ENCODE data around the gene ANO3.
A peak's percentile ranks its signal among the peaks of the same experiment; 100 is the strongest.
"Not testable (repeated sequence)": the region's sequence is repeated elsewhere in the genome, so short reads cannot be mapped to it uniquely, and the experiment has no call there.

Gene ANO3

DNA sequence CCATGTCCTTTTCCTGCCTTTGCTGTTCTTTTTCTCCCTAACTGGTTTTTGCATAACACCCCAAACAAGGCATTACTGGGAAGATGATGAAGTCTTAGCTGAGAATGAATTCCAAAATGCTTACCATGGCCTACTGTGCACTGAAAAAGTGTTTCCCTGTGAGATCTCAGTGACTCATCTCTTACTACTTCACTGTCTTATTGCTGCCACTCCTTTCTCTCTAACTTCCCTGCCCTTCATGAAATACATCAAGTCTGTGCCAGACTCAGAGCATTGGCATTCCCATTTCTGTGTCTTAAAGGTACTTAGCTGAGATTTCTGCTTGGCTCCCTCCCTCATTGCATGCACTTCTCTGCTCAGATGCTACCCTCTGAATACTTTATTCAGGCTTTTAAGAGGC lies 289.2 kb downstream of the ANO3 start:
- DNase-seq (ENCODE audit: low read depth in 3 of 3), result no peak

- DNase-seq (ENCODE audit: low read depth in 3 of 3), result no peak
Observed at GRCh38 chr11:26622181-26622580, 290.3 kb downstream of the ANO3 start.

DNA sequence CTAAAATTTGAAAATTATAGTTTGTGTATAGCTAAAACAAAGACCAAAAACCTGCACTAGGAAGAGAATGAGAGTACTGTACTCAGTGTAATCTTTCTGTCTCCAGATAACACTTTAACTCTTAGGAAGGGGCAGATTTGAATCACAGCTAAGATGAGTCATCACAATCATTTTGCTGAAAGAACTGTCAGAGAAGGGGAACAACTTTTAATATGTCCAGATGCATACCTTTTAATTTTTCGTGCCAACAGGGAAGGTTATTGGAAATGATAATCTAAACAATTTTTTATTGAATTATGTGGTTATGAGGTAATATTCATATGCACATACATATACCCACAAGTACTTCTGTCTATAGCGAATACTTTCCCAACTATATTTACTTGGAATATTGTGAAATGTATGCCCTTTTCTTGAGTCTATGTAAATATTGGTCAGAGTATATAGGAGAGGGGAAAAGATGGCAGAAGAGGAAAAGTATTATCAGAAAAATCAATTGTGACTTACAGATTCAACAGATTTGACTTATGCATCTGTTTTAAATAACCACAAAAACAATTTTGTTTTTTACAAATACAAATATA lies 291.2 kb downstream of the ANO3 start:
- no peak for DNase-seq (ENCODE audit: low read depth in 3 of 3)

DNA sequence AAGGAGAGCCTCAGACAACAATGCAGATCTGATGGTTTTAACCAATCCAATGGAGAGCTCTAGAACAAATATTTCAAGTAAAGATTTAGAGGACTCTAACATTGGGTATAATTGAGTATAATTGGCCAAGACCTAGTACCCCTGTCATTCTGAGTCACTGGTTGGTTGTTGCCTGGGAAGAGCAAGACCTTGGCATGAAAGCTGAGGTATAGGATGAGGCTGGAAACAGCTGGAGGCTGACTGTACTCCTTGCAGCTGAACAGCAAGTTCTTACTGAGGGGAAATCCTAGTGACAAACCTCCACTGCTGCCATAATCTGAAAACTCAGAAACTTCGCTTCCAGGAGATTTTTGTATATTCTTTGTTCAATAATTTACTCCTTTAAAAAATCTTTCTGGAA lies 294.4 kb downstream of the ANO3 start:
- no peak for DNase-seq (ENCODE audit: low read depth in 3 of 3)

- DNase-seq (ENCODE audit: low read depth in 3 of 3), result no peak
Observed at GRCh38 chr11:26632691-26633159, 300.8 kb downstream of the ANO3 start.

DNA sequence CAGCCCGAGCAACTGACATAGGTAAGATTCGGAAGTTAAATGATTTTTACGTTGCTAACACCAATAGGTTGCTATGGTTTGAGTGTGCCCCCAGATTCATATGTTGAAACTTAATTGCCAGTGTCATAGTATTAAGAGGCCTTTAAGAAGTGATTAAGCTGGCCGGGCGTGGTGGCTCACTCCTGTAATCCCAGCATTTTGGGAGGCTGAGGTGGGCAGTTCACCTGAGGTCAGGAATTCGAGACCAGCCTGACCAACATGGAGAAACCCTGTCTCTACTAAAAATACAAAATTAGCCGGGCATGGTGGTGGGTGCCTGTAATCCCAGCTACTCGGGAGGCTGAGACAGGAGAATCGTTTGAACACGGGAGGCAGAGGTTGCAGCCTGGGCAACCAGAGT lies 311.4 kb downstream of the ANO3 start:
- not testable (repeated sequence) for DNase-seq (ENCODE audit: low read depth in 3 of 3)

DNA sequence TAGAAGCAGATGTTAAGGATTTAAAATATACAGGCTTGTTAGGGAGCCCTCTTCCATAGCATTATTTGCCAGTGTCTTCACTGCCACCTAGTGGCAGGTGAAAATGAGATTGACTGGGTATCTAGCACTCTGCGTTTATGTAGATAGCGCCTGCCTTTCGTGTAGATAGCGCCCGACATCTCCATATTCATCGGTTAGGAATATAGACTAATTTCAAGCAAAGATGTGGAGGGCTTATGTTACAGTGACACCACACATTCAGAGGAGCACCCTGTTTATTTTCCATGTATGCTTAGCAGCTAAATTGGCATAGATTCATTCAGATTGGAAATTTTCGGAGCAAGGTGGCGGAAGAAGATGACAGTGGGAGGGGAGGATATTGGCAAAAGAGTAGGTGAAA lies 318.0 kb downstream of the ANO3 start:
- DNase-seq (ENCODE audit: low read depth in 3 of 3), result peak in 1 of 3 experiments; percentile 1

DNA sequence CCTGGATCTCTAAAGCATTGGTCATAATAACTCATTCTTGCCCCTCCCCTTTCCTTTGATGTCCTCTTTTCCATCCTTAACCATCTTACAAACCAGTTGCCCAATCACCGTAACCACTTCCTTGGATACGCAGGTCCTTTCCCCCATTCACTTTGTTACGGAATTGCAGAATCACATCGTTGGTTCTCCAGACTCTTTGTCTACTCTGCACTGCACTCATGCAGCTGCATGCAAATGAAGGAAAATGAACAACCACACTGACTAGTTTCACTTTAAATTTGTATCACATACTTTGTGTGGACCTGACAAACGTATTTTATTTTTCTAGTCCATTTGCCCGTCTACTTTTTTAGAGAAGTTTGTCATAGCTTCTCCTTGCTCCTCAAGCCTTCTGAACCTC lies 320.0 kb downstream of the ANO3 start:
- DNase-seq (ENCODE audit: low read depth in 3 of 3), result no peak

DNA sequence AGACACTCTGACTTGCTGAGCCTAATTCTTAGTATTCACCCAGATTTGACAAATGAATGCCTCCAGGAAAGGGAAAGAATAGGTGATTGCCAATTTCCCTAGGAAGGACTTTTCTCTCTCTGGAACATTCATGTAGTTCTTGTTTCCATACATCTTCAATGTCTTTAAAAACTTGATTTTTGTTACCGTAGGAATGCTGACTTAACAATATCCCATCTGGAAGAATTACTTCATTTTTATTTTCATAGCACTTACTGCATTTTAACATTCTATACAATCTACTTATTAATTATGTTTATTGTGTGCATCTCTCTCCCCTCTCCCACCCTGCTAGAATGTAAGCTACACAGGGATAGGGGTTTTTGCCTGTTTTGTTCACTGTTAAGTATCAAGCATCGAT lies 323.4 kb downstream of the ANO3 start:
- no peak for DNase-seq (ENCODE audit: low read depth in 3 of 3)

- DNase-seq (ENCODE audit: low read depth in 3 of 3), result no peak
Observed at GRCh38 chr11:26662916-26663315, 331.0 kb downstream of the ANO3 start.

GRCh38 chr11:26665036-26665435 lies 333.1 kb downstream of the ANO3 start:
- DNase-seq (ENCODE audit: low read depth in 3 of 3), result no peak

GRCh38 chr11:26665946-26666345 lies 334.0 kb downstream of the ANO3 start:
- no peak for DNase-seq (ENCODE audit: low read depth in 3 of 3)

GRCh38 chr11:26675233-26675928 lies 343.5 kb downstream of the ANO3 start:
- no peak for DNase-seq (ENCODE audit: low read depth in 3 of 3)

GRCh38 chr11:26676641-26677040 lies 344.7 kb downstream of the ANO3 start:
- DNase-seq (ENCODE audit: low read depth in 3 of 3), result no peak

DNA sequence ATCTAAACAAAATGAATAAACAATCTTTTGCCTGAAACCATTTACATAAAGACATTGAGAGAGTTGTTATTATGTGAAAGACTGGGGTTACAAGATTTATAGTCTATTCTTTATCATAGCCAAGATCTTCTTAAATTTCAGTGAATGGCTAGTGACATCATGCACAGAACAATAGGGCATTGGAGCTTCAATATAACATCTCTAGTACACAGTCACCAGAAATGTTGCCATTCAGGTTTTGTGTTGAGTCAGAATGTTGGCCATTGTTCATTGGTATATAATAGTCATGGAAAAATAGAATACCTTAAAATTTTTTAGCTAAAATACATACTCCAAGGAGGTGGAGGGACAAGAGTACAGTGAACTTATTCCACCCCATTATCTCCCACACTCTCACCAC lies 345.6 kb downstream of the ANO3 start:
- DNase-seq (ENCODE audit: low read depth in 3 of 3), result no peak

DNA sequence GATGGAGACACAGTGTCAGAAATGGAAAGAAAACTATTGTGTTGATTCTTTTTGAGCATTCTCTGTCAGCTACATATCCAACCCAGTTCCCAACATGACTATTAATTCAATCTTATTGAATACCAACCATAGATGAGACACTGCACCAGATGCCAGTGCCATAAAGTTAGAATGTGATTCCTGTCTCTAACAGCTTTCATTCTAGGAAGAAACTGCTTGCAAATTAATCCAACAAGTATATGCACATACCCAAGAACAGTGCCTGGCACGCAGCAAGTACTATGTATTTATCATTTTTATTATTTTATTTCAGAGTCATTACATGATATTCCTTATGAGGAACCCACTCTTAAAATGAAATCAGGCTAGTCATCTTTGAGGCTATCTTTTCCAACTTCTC lies 355.4 kb downstream of the ANO3 start:
- DNase-seq (ENCODE audit: low read depth in 3 of 3), result no peak

DNA sequence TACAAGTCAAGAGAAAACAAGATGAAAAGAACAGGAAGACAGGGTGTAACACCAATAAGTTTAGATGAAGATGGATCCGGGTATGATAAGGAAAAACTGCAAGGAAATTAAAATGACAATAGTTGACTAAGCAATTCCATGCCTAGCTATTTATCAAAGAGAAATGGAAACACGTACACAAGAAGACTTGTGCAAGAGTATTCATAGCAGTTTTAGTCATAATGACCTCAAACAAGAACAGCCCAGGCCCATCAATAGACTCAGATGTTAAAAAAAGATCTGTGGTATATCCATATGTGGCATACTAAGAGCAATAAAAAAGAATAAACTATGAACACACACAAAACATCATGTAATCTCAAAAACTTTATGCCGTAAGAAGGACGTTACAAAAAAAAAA lies 356.8 kb downstream of the ANO3 start:
- DNase-seq (ENCODE audit: low read depth in 3 of 3), result no peak

DNA sequence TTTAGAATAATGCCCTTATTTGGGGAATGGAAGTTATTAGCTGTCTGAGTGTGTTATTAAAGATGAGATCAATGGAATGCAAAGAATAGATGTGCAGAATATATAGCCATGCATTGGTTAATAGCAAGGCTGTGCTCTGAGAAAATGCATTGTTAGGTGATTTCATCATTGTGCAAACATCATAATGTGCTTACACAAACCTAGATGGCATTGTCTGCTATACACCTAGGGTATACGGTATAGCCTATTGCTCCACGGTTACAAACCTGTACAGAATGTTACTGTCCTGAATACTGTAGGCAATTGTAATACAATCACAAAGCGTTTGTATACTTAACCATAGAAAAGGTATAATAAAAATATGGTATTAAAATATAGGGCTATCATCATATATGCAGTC lies 364.4 kb downstream of the ANO3 start:
- no peak for DNase-seq (ENCODE audit: low read depth in 3 of 3)

DNA sequence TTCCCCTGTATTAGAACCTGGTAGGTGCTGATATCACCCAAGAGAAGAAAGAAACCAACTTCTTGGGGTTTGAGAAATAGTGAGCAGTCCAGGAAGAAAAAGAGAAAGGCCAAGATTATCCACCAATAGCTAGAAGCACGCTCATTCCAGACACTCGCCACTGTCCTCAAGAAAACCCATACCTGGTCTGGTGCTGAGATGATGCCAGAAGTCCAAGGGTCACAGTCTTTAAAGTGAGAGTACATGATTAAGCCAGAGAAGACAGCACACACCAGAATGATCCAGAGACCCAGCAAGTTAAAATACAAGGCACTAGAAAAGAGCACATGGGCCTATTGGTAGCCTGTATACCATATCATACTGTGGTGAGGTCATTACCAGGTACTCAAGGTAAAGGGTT lies 366.3 kb downstream of the ANO3 start:
- no peak for DNase-seq (ENCODE audit: low read depth in 3 of 3)

- no peak for DNase-seq (ENCODE audit: low read depth in 3 of 3)
Observed at GRCh38 chr11:26700574-26701235, 368.8 kb downstream of the ANO3 start.

- no peak for DNase-seq (ENCODE audit: low read depth in 3 of 3)
Observed at GRCh38 chr11:26702406-26702805, 370.5 kb downstream of the ANO3 start.

DNA sequence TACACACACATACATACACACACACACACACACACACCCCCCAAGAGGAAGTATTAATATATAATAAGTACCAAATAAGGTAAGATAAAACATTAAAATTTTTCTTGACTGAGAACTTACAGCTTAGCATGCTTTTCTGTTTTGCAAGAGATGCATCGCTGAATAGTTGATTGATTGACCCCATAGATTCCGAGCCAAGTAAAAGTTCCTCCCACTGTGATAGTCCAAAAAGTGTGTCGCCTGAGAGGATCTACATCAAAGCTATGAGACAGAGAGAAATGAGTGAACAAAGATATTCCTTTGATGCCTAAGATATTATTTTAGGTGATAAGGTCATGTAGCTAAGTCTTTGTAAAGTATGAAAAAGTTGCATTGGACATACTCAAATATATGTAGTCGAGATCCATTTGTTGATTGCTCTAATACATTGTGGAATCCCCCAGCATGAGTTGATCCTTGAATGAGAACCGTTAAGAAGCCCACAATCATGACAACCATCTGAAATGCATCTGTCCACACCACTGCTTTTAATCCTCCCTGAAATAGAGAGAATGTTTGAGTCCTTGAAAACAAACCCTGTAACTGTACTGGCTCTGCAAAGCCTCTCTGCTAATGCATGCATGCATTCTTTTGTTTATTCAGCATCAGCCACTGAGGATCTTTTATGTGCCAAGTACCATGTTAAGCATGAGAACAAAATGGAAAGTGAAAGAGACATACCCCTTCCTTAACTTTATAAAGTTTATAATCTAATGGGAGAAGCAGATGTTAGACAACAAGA lies 371.7 kb downstream of the ANO3 start:
- DNase-seq (ENCODE audit: low read depth in 3 of 3), result no peak

All from stimulated activated CD4-positive, alpha-beta T cell treated with anti-CD3 and anti-CD28 coated beads, TNF-alpha, amount 100 ng/mL, for 24 hours (primary cell).